Stimulated activated CD8-positive, alpha-beta memory T cell treated with anti-CD3 and anti-CD28 coated beads, Interleukin-4, amount 100 ng/mL, for 1 hour (primary cell): ENCODE measurements around the gene MYLK2.

ENCODE experiments used
- DNase-seq, 2 donors: peaks; one replicate each; pipeline ENCODE4 v3.0.0-alpha.2; 2020; ENCODE audit warnings: low read depth in 2 of 2, low spot score in 1 of 2

The MYLK2 gene

GRCh38 chr20:31870726-31871617, 51.8 kb downstream of the MYLK2 start:
- DNase-seq, result no peak

GRCh38 chr20:31871618-31871954, 52.4 kb downstream of the MYLK2 start:
- DNase-seq, result no peak

DNA sequence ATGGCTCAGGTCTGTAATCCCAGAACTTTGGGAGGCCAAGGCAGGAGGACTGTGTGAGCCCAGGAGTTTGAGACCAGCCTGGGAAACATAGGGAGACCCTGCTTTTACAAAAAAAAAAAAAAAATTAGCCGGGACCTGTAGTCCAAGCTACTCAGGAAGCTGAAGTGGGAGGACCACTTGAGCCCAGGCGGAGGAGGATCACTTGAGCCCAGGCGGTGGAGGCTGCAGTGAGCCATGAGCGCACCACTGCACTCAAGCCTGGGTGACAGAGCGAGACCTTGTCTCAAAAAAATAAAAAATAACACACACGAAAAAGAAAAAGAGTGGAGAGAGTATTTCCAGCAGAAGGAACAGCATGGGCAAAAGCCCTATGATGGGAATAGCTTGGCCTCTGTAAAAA, 53.2 kb downstream of the MYLK2 start:
- DNase-seq, result no peak

- no peak for DNase-seq
Measured at GRCh38 chr20:31875671-31876070, 56.5 kb downstream of the MYLK2 start.

DNA sequence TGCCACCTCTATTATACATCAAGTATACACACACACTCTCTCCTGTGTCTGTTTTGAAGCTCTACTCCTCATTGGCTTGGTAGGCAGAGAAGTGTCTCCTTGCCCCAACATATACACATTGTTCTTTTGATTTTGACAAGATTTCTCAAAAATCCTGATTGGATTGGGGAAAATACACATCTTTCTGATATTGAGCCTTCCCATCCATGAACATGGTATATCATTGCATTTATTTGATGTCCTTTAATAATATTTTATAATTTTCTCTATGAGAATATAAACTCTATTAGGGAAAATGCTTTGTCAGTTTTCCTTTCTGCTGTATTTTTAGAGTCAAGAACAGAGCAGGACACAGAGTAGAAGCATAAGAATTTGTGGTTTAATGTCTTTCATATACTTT, 58.5 kb downstream of the MYLK2 start:
- DNase-seq, result no peak

DNA sequence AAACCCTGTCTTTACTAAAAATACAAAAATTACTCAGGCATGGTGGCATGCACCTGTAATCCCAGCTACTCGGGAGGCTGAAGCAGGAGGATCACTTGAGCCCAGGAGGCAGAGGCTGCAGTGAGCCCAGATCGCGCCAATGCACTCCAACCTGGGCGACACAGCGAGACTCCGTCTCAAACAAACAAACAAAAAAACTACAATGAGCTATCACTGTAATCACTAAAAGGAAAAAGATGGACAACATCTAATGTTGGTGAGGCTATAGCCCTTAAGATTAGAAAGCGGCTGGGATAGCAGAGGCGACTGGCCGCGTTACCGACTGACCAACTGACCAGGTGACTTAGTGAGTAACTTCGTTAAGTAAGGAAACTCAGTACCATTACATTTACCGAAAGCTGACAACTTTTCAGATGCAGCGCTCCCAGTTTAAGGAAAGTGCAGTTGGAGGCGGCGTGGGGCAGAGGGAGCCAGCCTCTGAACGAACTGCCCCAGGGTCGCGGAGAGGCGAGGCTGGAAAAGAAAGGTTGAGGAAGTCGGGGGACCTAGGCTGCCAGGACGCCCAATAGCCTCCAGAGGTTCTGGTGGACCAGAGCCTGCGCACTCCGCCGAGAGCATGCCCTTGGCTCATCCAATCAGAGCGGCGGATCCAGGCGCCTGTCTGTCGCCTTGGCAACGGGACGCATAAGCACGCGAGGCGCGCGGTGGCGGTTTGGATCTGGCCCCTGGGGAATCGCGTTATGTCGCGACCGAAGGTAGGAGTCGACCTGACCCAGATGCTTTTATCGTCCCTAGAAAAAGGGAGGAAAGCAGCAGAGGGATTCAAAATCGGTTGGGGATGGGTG, 60.2 kb downstream of the MYLK2 start:
- peak; percentile 46 to 47 for DNase-seq

DNA sequence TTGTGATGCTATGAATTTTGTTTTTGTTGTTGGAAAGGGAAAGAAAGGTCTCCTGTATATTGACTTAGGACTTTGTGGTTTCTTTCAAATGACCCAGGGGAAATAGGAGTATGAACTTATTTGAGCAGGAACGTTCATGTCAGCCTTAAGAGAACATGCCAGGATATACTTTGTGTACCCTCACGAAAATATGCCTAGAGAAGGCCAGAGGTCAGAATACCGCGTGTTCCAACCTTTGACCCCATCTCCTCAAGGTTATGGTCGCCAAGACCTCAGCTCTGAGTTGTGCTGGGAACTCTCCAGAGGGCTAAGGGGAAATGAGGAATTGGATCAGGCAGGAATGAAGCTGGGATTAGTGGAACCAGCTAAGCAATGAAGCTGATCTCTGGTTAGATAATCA, 62.8 kb downstream of the MYLK2 start:
- no peak for DNase-seq

- no peak for DNase-seq
Measured at GRCh38 chr20:31883829-31884228, 64.7 kb downstream of the MYLK2 start.
